ENCODE results near the gene AFF2.

Gene AFF2

DNA sequence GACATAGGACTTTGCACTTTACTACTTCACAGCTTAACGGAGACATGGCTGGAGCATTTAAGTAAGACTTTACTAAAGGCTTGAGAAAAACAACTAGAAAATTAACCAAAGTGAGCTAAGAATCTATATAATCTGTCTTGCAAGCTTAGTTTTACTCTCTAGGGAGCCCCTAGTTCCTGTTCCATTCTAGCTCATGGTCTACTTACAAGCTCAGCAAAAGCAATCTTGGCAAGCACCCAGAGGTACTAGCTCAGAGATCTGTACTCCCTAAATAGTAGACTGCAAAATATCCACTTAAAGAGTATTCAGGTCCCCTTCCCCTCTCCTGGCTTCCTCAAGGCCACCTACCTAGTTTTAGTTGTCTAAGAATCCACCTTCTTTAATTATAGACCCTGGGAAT is 535.7 kb downstream of the AFF2 start:
- DNase-seq: no peak

- DNase-seq: no peak
Observed at GRCh38 chrX:149037281-149037870, 537.0 kb downstream of the AFF2 start.

DNA sequence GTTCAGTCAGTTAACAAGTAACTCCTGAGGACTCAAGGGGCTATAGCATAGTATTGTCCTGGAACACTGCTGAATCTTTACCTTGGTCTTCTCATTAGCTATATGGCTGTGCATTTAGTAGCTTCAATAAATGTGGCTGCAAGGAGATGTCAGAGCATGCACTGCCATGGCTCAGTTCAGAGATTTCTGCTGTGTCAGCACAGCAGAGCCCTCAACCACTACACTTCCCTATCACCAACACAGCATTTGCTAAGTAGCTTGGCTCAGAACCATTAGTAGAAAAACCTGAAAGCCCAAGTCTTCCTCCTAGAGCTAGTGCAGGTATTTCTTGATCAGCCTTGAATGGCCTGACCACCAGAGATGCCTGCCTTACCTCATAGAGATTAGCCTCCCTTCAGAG is 538.6 kb downstream of the AFF2 start:
- DNase-seq: no peak

DNA sequence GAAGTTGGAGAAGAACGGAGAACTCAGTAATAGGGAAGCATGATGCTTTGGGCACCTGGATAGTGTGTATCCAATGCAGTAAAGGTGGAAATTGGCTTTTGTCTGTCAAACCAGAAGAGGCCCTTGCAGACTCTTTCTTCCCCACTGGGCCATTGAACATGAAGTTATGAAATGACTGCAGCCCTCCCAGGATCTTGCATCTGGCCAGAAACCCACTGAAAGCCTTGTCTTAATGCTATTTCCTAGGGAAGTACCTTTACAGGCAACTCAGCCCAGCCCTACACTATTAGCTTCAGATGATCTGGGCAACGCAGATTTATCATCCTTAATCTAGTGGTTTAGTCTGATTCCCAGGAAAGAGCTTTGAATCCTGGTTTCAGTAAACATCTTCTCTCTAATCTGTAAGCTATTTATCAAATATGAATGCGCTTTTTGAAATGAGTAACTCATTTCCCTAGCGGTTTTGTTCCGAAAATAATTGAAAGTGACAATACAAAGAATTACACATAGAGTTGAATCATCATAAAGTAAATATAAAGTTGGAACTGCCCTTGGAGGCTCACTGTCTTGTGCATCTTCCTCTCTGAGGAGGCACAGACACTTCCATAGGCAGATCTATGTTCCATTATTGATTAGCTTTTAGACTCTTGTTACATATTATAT is 540.6 kb downstream of the AFF2 start:
- DNase-seq: no peak

- no peak for DNase-seq
Observed at GRCh38 chrX:149043401-149043800, 543.0 kb downstream of the AFF2 start.

DNA sequence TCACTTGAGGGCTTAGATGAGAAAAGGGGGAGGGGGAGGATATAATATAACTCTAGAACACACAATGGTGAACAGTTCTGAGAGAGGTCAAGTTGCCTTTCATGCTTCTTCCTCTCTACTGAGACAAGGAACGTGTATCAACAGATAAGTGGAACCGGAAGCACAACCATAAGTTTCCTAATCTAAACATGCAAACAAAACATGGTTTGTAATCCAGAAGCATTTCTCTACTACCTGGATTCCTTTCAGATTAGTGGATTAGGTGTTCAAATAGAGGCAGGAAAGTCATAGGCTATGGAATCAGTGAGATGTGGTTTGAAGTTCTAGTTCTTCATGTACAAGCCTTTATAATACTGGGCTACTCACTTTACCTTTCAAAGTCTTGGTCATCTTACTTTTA is 544.1 kb downstream of the AFF2 start:
- no peak for DNase-seq

DNA sequence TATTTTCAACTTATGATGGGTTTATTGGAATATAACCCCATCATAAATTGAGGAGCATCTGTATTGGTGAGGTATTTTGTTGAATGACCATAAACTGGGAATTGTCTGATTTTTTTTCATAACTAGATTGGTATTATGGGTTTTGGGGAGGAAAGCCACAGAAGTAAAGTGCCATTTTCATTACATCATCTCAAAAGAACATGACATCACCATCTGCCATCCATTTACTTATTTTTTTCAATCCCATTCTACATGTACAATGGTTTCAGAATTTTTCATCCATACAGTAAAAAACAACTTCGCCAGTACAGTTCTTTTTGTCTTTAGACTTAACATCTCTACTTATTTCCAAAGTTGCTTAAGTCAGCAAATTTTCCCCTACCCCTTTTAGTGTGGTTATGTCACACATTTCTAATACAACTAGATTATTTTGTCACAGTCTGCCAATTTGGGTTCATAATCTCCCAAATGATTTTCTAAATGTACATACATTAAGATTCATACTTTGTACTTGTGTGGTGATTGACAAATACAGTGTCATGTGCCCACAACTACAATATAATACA is 545.3 kb downstream of the AFF2 start:
- no peak for DNase-seq
